C4-2B (cell line): ENCODE results near the gene ANXA11.

Experiments
- ZFX ChIP-seq: fragments of 450-650 bp; IDR thresholded peaks from 2 replicates; pipeline ENCODE4 v1.6.1; 2017
- TF ChIP-seq, protein P1 (sequence below): fragments of 450-650 bp; conservative IDR thresholded peaks from 2 replicates; pipeline ENCODE4 v1.5.1; 2017; ENCODE audit warnings: mild to moderate bottlenecking

DNA sequence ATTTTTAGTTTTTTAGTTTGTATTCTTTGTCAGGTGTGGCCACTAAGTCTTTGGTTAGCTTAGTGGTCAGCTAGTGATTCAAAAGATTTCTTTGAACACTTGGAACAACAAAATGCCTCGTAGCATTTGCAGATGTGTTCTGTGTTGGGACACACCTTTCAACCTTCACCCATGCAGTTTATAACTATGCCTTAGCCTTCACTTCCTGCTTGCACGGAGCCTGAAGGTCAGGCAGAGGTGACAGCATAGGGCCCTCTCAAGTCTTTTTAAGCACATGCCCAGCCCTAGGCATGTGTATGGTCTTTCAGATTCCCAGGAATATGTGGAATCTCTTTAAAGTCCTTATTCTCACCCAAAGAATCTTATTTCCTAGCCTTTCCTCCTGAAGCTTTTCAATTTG is 55.2 kb downstream of the ANXA11 start:
- TF ChIP-seq, protein P1, sequence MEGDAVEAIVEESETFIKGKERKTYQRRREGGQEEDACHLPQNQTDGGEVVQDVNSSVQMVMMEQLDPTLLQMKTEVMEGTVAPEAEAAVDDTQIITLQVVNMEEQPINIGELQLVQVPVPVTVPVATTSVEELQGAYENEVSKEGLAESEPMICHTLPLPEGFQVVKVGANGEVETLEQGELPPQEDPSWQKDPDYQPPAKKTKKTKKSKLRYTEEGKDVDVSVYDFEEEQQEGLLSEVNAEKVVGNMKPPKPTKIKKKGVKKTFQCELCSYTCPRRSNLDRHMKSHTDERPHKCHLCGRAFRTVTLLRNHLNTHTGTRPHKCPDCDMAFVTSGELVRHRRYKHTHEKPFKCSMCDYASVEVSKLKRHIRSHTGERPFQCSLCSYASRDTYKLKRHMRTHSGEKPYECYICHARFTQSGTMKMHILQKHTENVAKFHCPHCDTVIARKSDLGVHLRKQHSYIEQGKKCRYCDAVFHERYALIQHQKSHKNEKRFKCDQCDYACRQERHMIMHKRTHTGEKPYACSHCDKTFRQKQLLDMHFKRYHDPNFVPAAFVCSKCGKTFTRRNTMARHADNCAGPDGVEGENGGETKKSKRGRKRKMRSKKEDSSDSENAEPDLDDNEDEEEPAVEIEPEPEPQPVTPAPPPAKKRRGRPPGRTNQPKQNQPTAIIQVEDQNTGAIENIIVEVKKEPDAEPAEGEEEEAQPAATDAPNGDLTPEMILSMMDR = no peak
- TF ChIP-seq ZFX = no peak
